OCI-LY1 (cell line): Measurements from ENCODE around the gene PLA2G1B.

Experiments
- CTCF ChIP-seq: fragments of 200-600 bp; sonication (generic), shearing (Covaris generic); IDR thresholded peaks from 2 replicates; pipeline ENCODE4 v1.5.1; 2017; ENCODE audit warnings: mild to moderate bottlenecking, antibody characterized with exemption, low read length, moderate library complexity, mixed read lengths
- EZH2 ChIP-seq: fragments of 200-600 bp; sonication (generic), shearing (Covaris generic); IDR thresholded peaks from 2 replicates; pipeline ENCODE4 v1.8.0; 2017; ENCODE audit warnings: borderline replicate concordance, mixed run types, mild to moderate bottlenecking, antibody characterized with exemption, low read length, moderate library complexity, mixed read lengths

- no peak for TF ChIP-seq EZH2
- no peak for TF ChIP-seq CTCF
Measured at GRCh38 chr12:120276734-120277133, 50.8 kb downstream of the PLA2G1B start.
